ENCODE results near the gene PFDN1.

- no peak for TF ChIP-seq CTCF (conservative IDR thresholded peaks at IDR 0.05)
- no peak for TF ChIP-seq EZH2 (IDR thresholded peaks at IDR 0.05; ENCODE audit: low read depth)
These were observed 106.6 kb downstream of the PFDN1 start for GRCh38 chr5:140196115-140196814.
